Measurements from ENCODE around the gene CLASP2. TPM values are rescaled to one million over a fixed set of nuclear protein-coding genes. Genes with fewer than 3 reads are reported as not detected.
A peak's percentile ranks its signal among the peaks of the same experiment; 100 is the strongest.
"Not testable (repeated sequence)": the region's sequence is repeated elsewhere in the genome, so short reads cannot be mapped to it uniquely, and the experiment has no call there.

CLASP2 gene
- polyA plus RNA-seq, 4 donors: 44.6 to 65.9 (median 53.2) TPM

DNA sequence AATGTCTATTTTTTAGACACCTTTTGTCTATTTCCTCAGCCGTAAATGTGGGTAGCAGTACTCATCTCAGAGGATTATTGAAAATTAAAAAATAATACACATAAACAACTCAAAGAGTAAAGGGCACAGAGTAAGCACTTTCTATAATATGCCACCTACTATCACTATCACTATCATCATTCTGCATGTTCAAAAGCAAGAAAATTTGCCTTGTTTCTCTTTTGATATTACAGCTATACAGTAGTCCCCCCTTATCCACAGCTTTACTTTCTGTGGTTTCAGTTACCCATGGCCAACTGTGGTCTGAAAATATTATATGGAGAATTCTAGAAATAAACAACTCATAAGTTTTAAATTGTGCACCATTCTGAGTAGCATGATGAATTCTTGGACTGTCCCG, 27.7 kb downstream of the CLASP2 start:
- no peak for DNase-seq (ENCODE audit: low read depth in 4 of 4, low spot score in 2 of 4)

DNA sequence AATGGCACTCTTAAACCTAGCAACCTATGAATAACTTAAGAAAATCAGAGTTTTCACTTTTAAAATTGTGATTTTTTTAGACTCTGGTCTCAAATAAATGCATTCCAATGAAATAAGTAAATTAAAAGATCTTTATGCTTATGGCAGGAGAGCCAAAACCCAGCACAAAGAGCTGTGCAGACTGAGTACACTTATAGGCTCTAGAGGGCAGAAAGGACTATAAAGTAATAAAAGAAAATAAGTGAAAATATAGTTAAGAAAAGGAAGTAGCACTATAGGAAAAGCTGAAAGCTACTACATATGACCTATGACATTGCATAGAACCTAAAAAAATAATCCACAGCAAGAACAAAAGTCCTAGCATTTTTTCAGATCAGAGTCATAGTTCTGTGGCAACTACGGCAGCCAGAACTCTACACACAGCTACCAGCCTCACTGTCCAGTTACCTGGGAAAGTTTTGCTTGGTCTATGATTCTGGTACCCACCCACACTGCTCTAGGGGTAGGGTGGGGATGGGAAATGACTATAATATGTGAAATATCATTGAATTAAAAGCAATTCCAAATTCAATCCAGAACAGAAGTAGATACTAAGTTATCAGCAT, 30.5 kb downstream of the CLASP2 start:
- no peak for DNase-seq (ENCODE audit: low read depth in 4 of 4, low spot score in 2 of 4)

DNA sequence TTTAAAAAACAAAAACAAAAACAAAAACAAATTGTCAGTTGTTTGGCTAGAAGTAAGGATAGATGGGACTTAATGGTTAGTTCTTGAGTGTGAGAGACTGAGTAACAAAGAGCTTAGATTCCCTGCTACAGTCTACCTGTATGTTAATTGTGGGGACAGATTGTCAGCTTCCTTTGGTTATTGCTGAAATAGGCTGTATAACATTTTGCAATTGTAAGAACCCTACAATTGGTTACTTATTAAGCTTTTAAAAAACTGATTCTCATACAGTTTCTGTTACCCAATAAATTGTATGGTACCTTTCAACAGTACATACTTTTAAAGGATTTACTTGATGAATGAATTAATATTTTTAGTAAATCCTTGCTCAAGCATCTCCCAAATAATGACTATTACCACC, 35.3 kb downstream of the CLASP2 start:
- DNase-seq (ENCODE audit: low read depth in 4 of 4, low spot score in 2 of 4): no peak

DNA sequence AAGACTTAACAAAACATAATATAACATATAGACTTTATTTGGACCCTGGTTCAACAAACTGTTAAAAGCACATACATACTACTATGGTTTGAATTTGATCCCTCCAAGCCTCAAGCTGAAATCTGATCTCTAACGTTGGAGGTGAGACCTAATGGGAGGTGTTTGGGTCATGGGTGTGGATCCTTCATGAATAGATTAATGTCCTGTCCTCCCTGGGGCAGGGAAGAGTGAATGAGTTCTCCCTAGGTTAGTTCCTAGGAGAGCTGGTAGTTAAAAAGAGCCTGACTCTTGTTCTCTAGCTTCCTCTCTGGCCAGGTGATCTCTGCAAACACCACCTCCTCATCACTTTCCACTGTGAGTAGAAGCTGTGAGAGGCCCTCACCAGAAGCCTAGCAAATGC, 36.4 kb downstream of the CLASP2 start:
- DNase-seq (ENCODE audit: low read depth in 4 of 4, low spot score in 2 of 4): no peak

DNA sequence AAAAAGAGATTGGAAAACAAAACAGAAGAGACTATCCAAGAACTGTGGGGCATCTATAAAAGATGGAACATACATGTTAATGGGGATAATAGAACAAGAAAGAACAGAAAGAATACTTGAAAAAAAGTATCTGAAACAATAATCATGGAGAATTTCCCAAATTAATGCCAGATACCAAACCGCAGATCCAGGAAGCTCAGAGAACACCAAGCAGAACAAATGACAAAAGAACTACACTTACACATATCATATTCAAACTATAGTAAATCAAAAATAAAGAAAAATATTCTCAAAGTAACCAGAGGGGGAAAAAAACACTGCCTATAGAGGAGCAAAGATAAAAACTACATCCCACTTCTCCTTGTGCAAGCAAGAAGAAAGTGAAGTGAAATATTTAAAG, 40.0 kb downstream of the CLASP2 start:
- DNase-seq (ENCODE audit: low read depth in 4 of 4, low spot score in 2 of 4): no peak

DNA sequence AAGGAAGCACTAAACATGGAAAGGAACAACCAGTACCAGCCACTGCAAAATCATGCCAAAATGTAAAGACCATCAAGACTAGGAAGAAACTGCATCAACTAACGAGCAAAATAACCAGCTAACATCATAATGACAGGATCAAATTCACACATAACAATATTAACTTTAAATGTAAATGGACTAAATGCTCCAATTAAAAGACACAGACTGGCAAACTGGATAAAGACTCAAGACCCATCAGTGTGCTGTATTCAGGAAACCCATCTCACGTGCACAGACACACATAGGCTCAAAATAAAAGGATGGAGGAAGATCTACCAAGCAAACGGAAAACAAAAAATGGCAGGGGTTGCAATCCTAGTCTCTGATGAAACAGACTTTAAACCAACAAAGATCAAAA, 44.6 kb downstream of the CLASP2 start:
- not testable (repeated sequence) for DNase-seq (ENCODE audit: low read depth in 4 of 4, low spot score in 2 of 4)

DNA sequence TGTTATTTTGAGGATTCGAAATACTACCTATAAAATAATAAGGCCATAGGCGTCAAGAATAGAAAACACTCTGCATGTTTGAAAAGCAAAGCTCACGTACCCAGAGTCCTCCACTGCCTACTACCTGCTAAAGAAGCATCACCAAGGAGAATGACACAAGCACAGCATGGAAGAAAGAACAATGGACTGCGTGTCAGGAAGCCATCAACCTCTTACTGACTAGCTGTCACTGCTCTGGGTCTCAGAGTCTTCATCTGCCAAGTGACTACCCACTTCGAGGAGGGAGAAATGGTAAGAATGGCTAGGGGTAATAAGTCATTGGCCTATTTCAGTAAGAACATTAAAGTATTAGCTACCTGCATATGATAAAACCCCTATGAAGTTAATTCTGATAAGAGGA, 49.4 kb downstream of the CLASP2 start:
- DNase-seq (ENCODE audit: low read depth in 4 of 4, low spot score in 2 of 4): no peak

DNA sequence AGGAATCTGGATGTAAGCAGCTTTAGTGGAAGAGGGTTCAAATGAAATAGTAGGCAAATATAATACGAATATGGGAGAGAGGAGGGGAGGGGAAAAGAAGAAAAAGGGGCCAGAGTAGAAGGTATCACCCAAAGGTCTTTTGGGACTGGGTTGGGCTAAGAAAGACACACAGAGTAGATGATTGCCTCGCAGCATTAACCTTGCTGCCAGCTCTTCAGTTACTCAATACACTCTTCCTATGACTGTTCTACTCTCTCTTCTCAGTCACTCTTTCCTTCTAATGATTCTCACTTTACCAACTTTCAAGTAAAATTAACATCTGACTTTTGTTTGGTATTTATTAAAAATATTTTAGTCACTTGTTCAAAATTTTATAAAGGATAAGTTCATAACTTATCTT, 52.8 kb downstream of the CLASP2 start:
- DNase-seq (ENCODE audit: low read depth in 4 of 4, low spot score in 2 of 4): no peak

DNA sequence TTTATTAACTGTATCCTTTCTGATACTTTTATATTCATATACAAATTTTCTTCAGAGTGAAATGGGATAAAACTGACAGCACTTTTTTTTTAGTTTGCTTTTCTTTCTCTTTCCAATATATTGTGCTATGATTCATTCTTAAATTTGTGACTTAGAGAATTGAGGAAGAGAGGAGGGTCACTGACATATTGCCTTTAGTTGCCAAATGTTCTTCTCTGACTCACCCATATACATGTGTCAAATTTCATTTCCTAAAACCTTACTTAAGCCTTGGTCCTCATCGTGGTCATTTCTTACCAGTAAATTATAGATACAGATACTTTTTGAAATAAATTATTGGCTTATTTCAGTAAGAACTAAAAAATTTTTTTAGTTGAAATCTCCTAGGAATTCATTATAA, 53.9 kb downstream of the CLASP2 start:
- DNase-seq (ENCODE audit: low read depth in 4 of 4, low spot score in 2 of 4): no peak

DNA sequence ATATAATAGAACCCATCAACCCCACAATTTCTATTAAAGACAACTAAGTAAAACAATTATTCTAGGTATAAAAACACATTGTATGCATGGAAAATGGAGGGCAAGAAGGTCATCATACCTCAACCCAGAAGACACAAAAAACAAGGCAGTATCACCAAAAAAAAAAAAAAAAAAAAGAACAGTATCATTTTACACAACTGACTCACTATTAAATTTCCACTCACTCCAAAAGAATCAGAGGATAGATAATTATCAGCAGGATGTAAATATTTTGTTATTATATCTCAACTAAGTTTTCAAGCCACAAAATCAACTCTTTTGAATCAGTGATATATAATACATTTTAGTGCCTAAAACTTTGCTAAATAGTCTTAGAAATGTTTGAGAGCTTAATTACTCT, 55.0 kb downstream of the CLASP2 start:
- no peak for DNase-seq (ENCODE audit: low read depth in 4 of 4, low spot score in 2 of 4)

DNA sequence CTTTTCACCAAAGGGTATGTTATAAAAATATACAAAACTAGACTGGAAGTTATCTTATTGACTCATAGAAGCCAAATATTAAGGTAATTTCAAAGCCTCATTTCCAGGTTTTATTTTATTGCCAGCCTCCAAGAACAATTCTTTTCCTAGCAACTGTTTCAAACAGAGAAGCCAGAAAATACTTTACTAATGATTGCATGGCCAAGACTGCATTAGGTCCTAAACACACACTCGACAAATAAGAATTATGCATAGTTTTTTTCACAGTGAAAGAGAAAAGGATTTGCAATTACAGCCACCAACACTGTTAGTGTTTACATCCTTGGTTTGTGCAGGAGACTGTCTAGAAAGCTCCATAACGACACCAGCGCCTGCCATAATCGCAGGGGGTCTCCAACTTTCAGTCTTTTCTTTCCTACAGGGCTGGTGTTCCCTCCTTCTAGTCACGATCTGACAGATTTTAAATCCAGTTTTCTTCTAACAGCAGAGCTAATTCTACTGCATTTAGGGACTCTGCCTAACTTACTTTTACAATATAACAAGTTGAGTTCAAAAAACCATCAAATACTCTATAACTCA, 58.1 kb downstream of the CLASP2 start:
- peak in 1 of 4 donors; percentile 29 for DNase-seq (ENCODE audit: low read depth in 4 of 4, low spot score in 2 of 4)

DNA sequence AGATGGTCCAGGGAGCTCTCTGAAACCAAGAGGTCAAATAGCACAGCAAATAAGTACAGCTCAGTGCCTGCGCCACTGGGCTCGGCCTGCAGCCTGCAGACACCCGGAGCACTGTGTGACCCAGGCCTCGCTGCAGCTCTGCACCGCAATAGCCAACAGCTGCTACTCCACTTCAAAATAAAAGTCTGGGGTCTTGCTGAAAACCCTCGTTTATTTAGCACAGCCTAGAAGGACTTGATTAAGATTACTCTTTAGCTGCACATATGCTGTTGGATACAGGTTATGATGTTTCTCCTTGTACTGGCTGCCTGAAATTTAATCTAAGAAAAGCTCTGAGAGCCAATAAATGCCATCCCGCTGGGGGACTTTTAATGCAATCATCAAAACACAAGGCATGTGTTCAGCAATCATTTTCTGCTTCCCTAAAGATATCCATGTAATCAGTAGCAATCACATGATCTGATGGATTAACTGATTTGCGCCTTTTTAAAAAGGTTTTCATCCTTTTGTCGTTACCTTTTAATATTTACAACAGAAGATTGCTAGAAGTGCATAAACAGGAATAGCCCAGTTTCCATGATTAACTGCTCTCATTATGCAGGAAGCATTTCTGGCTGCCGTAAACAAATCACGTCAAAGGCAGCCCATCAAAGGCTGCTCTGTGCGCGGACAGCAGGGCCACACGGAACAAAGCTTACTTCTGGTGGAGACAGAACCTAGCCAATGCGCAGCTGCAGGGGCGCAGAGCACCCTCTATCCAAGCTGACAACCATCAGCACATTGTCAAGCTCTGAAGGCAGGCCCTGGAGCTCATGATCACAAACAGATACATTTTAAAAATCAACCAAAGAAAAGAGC, 58.8 kb downstream of the CLASP2 start:
- peak; percentile 68 to 90 (median 82) for DNase-seq (ENCODE audit: low read depth in 4 of 4, low spot score in 2 of 4)

DNA sequence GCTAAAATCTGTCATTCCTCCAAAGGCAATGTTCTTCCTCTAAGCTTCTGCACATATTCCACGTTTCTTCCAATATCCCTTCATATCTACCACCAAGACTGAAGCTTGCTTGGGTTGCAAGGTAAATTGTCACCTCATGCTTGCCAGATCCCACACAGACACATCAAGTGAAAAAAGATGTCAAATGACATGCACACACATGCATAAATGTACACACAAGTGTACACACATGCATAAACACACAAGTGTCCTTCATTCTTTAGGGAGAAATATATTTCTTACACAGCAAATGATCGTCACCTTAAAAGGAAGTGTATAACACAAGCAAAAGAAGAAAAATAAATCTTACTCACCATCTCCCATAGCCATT, 59.4 kb downstream of the CLASP2 start:
- DNase-seq (ENCODE audit: low read depth in 4 of 4, low spot score in 2 of 4): no peak

DNA sequence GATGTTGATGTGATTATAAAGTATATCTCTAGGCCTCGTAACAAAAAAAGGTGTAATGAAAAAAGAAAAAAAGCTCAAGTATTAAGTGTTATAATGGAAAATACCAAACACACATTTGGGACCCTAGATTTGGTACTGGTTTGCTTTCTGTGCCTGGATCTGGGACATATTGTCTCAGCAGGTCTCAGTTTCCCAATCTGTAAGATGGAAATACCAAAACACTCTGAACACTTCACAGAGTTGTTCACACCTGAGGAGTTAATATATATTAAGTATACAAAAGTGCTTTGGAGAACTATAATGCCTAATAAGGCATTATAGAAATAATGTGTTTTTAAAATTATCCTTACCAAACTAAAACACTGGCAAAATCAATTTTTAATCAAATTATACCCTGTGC, 60.0 kb downstream of the CLASP2 start:
- DNase-seq (ENCODE audit: low read depth in 4 of 4, low spot score in 2 of 4): no peak

DNA sequence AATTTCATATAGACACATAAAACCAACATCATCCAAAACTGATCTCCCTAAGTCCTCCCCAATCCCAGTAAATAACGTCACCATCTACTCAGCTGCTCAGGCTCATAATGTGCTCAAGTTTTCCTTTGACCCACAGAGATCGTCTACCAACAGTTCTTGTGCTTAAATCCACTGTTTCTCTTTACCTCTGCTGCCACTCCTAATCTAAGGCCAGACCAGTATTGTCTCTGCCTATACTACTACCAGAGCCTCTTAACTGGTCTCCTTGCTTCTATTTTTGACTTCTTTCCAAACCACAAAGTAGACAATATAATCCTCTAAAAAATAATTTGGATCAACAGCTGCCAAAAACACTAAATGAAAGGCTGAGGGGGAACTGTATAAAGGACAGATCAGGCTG, 65.3 kb downstream of the CLASP2 start:
- DNase-seq (ENCODE audit: low read depth in 4 of 4, low spot score in 2 of 4): no peak

DNA sequence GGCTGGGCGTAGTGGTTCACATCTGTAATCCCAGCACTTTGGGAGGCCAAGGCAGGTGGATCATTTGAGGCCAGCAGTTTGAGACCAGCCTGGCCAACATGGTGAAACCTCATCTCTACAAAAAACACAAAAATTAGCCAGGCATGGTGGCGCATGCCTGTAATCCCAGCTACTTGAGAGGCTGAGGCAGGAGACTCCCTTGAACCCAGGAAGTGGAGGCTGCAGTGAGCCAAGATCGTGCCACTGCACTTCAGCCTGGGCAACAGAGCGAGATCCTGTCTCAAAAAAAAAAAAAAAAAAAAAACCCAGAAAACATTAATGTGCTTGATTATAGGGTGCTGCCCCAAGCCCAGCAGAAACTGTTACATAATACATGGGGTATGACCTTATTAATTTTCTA, 67.0 kb downstream of the CLASP2 start:
- not testable (repeated sequence) for DNase-seq (ENCODE audit: low read depth in 4 of 4, low spot score in 2 of 4)

DNA sequence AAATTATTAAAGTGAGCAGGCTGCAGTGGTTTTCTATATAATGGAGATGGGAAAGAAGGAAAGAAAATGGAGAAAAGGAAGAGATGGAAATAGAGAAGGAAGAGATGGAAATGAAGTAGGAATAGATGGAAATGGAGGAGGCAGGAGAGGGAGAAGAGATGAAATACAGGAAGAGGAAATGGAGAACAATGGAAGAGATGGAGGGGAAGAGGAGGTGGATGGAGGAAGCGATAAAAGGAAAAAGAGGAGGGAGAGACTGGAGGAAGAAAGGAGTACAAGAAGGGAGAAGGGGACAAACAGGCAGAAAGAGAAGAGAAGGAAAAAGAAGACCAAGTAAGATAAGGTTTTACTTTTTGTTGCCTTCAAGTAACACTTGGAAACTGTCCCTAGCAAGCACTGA, 67.6 kb downstream of the CLASP2 start:
- no peak for DNase-seq (ENCODE audit: low read depth in 4 of 4, low spot score in 2 of 4)

DNA sequence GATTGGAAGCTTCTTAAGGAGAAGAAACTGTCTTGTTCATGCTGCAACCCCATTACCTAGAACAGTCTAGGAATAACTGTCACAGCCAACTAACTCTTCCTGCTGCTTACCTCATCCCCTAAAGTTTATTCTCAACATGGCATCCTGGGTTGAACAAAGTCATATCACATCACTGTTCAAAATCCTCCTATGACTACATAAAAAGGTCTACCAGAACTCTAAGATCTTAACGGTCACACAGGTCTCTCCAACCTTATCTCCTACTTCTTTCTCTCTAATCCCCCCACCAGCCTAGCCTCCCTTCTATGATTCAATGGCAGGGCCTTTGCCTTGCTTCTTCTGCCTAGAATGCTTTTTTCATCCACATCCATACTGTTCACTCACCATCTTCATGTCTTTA, 69.3 kb downstream of the CLASP2 start:
- DNase-seq (ENCODE audit: low read depth in 4 of 4, low spot score in 2 of 4): no peak

DNA sequence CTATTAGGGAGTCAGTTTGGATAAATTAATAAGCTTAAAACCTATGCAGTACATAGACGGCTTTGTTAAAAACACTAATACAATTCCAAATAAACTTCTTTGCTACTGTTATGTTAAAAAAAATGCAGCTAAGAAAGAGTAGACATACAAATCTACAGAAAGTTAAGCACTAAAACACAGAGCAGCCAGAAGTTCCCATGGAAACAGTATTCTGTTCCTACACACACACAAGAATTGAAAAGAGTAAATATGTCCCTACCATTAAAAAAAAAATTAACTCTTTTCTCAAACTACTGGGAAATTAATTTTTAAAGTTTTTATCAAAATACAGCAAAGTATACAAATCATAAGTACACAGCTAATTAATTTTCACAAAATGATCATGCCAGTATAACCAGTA, 71.6 kb downstream of the CLASP2 start:
- DNase-seq (ENCODE audit: low read depth in 4 of 4, low spot score in 2 of 4): no peak

DNA sequence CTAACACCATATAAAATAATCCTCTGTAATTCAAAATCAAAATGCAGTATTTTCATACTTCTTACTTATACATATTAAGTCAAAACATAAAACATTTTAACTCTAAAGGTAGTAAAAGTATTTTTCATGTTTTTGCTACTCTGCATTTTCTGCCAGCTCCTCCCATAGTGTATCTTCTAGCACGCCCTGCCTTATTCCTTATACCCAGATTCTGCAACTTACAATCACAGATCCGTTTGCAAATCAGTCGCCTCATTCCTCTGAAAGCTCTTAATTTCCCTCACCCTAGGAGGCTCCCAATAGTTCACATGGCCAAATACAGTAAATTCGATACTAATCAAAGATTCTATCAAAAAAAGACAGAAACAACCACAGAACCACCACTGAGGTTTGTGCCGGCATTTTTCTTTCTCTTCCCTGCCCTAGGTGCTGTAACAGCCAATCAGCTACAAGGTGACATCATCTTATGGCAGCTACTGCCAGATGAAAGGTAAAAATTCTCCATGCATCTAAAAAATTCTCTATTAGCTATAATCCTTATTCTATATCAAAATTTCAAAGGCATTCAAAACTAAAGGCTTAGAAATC, 72.9 kb downstream of the CLASP2 start:
- no peak for DNase-seq (ENCODE audit: low read depth in 4 of 4, low spot score in 2 of 4)

DNA sequence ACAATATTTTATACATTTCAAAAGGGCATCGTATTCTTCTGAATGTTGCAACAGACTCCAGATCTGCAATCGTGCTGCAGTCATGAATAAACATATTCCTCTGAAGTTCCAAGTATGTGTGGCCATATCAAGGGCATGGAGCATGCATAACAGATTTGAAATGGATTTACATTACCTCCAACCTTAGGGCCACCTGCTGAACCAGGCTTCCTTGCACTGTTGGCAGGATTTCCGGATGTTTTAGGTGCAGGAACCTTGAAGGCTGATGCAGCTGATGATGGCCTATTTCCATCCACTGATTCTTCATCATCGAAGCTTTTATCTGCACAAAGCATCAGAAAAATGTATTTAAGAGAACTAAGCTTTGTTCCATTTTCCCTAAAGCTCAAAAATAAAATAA, 73.5 kb downstream of the CLASP2 start:
- no peak for DNase-seq (ENCODE audit: low read depth in 4 of 4, low spot score in 2 of 4)

DNA sequence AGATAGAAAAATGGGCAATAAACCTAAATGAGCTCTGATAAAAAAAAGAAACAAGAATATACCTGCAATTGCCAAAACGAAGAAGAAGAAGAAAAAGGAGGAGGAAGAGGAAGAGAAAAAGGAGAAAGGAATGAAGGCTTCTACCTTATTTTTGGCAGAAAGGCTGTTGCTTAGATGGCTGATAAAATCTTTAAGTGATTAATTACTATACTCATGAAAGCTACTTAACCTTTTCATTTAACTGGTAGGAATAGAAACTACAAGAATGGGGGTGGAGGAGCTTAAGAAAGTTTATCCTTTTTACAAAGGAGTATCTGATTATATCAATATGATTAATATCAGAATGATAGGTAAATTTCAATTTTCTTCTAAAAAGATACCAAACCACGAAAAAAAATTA, 75.2 kb downstream of the CLASP2 start:
- no peak for DNase-seq (ENCODE audit: low read depth in 4 of 4, low spot score in 2 of 4)
